IMR-90 (cell line): ENCODE data around the gene COPS7A. TPM values are rescaled to one million over a fixed set of nuclear protein-coding genes. Genes with fewer than 3 reads are reported as not detected.

ENCODE experiments used
- ATAC-seq: fragments of 200-7000 bp; cut with Tn5 transposase; 2 replicates; pipeline ENCODE4 v1.9.1; 2020; ENCODE audit warnings: low read depth, mild to moderate bottlenecking, moderate library complexity
- BruUV-seq: library from RNA; stranded (reverse); fragments of 400-500 nt; replicated peaks from 2 replicates; lab custom pipeline; 2021; lab: Mats Ljungman, UMichigan
- CTCF ChIA-PET: fragments of 300-600 bp; formaldehyde crosslinking; extraction: SDS; loops from one replicate; lab custom pipeline; 2021; ENCODE audit warnings: antibody characterized with exemption; lab: Yijun Ruan, JAX
- POLR2A ChIA-PET: fragments of 300-600 bp; sonication (Branson Sonifier 250); formaldehyde crosslinking; loops from one replicate; lab custom pipeline; 2022; ENCODE audit warnings: antibody characterized with exemption; ENCODE audit not compliant: unreplicated experiment; lab: Charles Lee
- DNase-seq: peaks from one replicate; pipeline ENCODE4 v3.0.0; 2013
- H2AFZ ChIP-seq: replicated peaks from 2 replicates; pipeline ENCODE3; 2013; ENCODE audit warnings: low read length, mild to moderate bottlenecking; ENCODE audit not compliant: poor library complexity
- H2AK5ac ChIP-seq: 2 replicates; pipeline ENCODE4 v1.6.1; 2013; ENCODE audit warnings: low read depth, low read length, inconsistent platforms
- H2AK9ac ChIP-seq: replicated peaks from 2 replicates; pipeline ENCODE3; 2013; ENCODE audit warnings: mild to moderate bottlenecking, low read depth, low read length, moderate library complexity; ENCODE audit not compliant: poor library complexity
- H2BK120ac ChIP-seq: 2 replicates; pipeline ENCODE4 v1.6.1; 2013; ENCODE audit warnings: low read depth, low read length, inconsistent platforms
- H2BK15ac ChIP-seq: 3 replicates; pipeline ENCODE4 v1.6.1; 2013; ENCODE audit warnings: low read depth, low read length, inconsistent platforms
- H2BK20ac ChIP-seq: 2 replicates; pipeline ENCODE4 v1.6.1; 2013; ENCODE audit warnings: low read depth, mild to moderate bottlenecking, inconsistent platforms, low read length, moderate library complexity
- H2BK5ac ChIP-seq: 2 replicates; pipeline ENCODE4 v1.6.1; 2013; ENCODE audit warnings: mild to moderate bottlenecking, low read depth, low read length, inconsistent platforms; ENCODE audit not compliant: poor library complexity, severe bottlenecking
- H3K14ac ChIP-seq: replicated peaks from 2 replicates; pipeline ENCODE4 v1.6.1; 2013; ENCODE audit warnings: low read depth, low read length, inconsistent platforms
- H3K18ac ChIP-seq: 2 replicates; pipeline ENCODE4 v1.6.1; 2013; ENCODE audit warnings: low read depth, low read length, control low read depth
- H3K23ac ChIP-seq: 2 replicates; pipeline ENCODE4 v1.6.1; 2013; ENCODE audit warnings: low read depth, low read length, inconsistent platforms
- H3K27ac ChIP-seq: 2 replicates; pipeline ENCODE4 v1.5.1; 2013; ENCODE audit warnings: mild to moderate bottlenecking, control low read depth, low read length; ENCODE audit not compliant: insufficient read depth
- H3K27me3 ChIP-seq: 2 replicates; pipeline ENCODE4 v1.6.1; 2013; ENCODE audit warnings: low read length; ENCODE audit not compliant: control insufficient read depth, insufficient read depth
- H3K36me3 ChIP-seq: 2 replicates; pipeline ENCODE4 v1.6.1; 2013; ENCODE audit warnings: low read length, mixed read lengths; ENCODE audit not compliant: control insufficient read depth, insufficient read depth
- H3K4ac ChIP-seq: 2 replicates; pipeline ENCODE4 v1.6.1; 2013; ENCODE audit warnings: low read depth, low read length, inconsistent platforms
- H3K4me1 ChIP-seq: 2 replicates; pipeline ENCODE4 v1.6.1; 2013; ENCODE audit warnings: low read length, mixed read lengths; ENCODE audit not compliant: control insufficient read depth, insufficient read depth
- H3K4me2 ChIP-seq: 2 replicates; pipeline ENCODE4 v1.6.1; 2013; ENCODE audit warnings: low read depth, mild to moderate bottlenecking, control low read depth, low read length, moderate library complexity
- H3K4me3 ChIP-seq: 2 replicates; pipeline ENCODE4 v1.5.1; 2013; ENCODE audit warnings: low read depth, mild to moderate bottlenecking, control low read depth, low read length, moderate library complexity; ENCODE audit not compliant: insufficient read depth
- H3K56ac ChIP-seq: 2 replicates; pipeline ENCODE4 v1.6.1; 2013; ENCODE audit warnings: low read length, inconsistent platforms; ENCODE audit not compliant: insufficient read depth; ENCODE audit errors: extremely low read depth
- H3K79me1 ChIP-seq, 2 experiments: 2 replicates each; pipeline ENCODE4 v1.6.1; 2013; ENCODE audit warnings: low read length in 2 of 2, inconsistent platforms in 1 of 2, low read depth in 1 of 2
- H3K9ac ChIP-seq: 2 replicates; pipeline ENCODE4 v1.6.1; 2013; ENCODE audit warnings: low read depth, low read length, control low read depth
- H3K9me1 ChIP-seq: 2 replicates; pipeline ENCODE4 v1.6.1; 2013; ENCODE audit warnings: low read length, inconsistent platforms; ENCODE audit not compliant: insufficient read depth
- H3K9me3 ChIP-seq: 2 replicates; pipeline ENCODE4 v1.6.1; 2013; ENCODE audit warnings: low read length; ENCODE audit not compliant: control insufficient read depth, insufficient read depth
- H4K20me1 ChIP-seq: 2 replicates; pipeline ENCODE4 v1.6.1; 2013; ENCODE audit warnings: low read length, inconsistent platforms; ENCODE audit not compliant: insufficient read depth
- H4K5ac ChIP-seq: 2 replicates; pipeline ENCODE4 v1.6.1; 2013; ENCODE audit warnings: mild to moderate bottlenecking, low read depth, low read length, control low read depth
- H4K8ac ChIP-seq, 2 experiments: 2 replicates each; pipeline ENCODE4 v1.6.1; 2013; ENCODE audit warnings: low read depth in 2 of 2, low read length in 2 of 2, control low read depth in 1 of 2, inconsistent platforms in 1 of 2
- H4K91ac ChIP-seq: 2 replicates; pipeline ENCODE4 v1.6.1; 2013; ENCODE audit warnings: low read depth, low read length, inconsistent platforms; ENCODE audit not compliant: insufficient read depth
- CEBPB ChIP-seq: IDR thresholded peaks from 2 replicates; pipeline ENCODE4 v1.6.1; 2012; ENCODE audit warnings: low read depth, low read length, improper control_type of control experiment
- CHD1 ChIP-seq: IDR thresholded peaks from 2 replicates; pipeline ENCODE4 v1.6.1; 2012; ENCODE audit warnings: low read depth, low read length, improper control_type of control experiment
- FOS ChIP-seq: fragments of 150-350 bp; IDR thresholded peaks from 2 replicates; pipeline ENCODE4 v1.6.1; 2016; ENCODE audit warnings: low read depth, low read length
- NFE2L2 ChIP-seq: fragments of 150-350 bp; IDR thresholded peaks from 2 replicates; pipeline ENCODE4 v1.6.1; 2016; ENCODE audit warnings: low read depth, mild to moderate bottlenecking, low read length
- SMC3 ChIP-seq: fragments of 150-350 bp; IDR thresholded peaks from 2 replicates; pipeline ENCODE4 v1.6.1; 2016; ENCODE audit warnings: low read depth, mild to moderate bottlenecking, antibody characterized with exemption, low read length, moderate library complexity
- WGBS, 2 experiments: methylation state at CpG; one replicate each; pipeline versions ENCODE4 v1.1.5 to v1.1.7; 2013; ENCODE audit warnings: missing lambda C conversion rate in 2 of 2; ENCODE audit not compliant: insufficient read length in 1 of 2; ENCODE audit errors: extremely low coverage in 2 of 2; 5-methylcytosine and 5-hydroxymethylcytosine counted together
- dilution Hi-C: fragments of 300-500 bp; cut with HindIII; formaldehyde crosslinking; loops from one replicate; pipeline ENCODE4 v1.14.3; 2018; ENCODE audit warnings: low sequenced_read_pairs; ENCODE audit not compliant: unreplicated experiment
- in situ Hi-C: fragments of 300-500 bp; cut with MboI; formaldehyde crosslinking; loops from 3 replicates; pipeline ENCODE4 v1.14.3; 2019; ENCODE audit warnings: low sequenced_read_pairs, inconsistent platforms, mixed read lengths
- intact Hi-C: fragments of 100-400 bp; cut with micrococcal nuclease; formaldehyde crosslinking; loops from 2 replicates; pipeline ENCODE4 v1.10.0; 2022
- polyA plus RNA-seq, 3 experiments: library from polyadenylated mRNA; depleted of rRNA; stranded (reverse); fragments of >200 nt; gene quantifications; 2 replicates each; pipeline ENCODE4 v1.2.3, GENCODE V29; 2012; ENCODE audit warnings: low replicate concordance in 1 of 3
- total RNA-seq: library from RNA; depleted of rRNA; stranded (reverse); fragments of >200 nt; gene quantifications from 2 replicates; pipeline ENCODE4 v1.2.3, GENCODE V29; 2012
- TF ChIP-seq, protein P1 (sequence below): conservative IDR thresholded peaks from 2 replicates; pipeline ENCODE4 v1.5.1; 2012; ENCODE audit warnings: mild to moderate bottlenecking, low read depth, low read length, improper control_type of control experiment
- TF ChIP-seq, protein P2 (sequence below): fragments of 150-350 bp; IDR thresholded peaks from 2 replicates; pipeline ENCODE4 v1.6.1; 2017; ENCODE audit warnings: mild to moderate bottlenecking, antibody characterized with exemption, low read length, low read depth
- TF ChIP-seq, protein P3 (sequence below): fragments of 150-350 bp; IDR thresholded peaks from 2 replicates; pipeline ENCODE4 v1.6.1; 2016; ENCODE audit warnings: low read depth, mild to moderate bottlenecking, low read length, moderate library complexity, borderline replicate concordance

The COPS7A gene
- total and polyA plus RNA-seq, 2 of the 4 experiments (the other 2 are of a cell fraction), result 58.8 to 135 TPM

DNA sequence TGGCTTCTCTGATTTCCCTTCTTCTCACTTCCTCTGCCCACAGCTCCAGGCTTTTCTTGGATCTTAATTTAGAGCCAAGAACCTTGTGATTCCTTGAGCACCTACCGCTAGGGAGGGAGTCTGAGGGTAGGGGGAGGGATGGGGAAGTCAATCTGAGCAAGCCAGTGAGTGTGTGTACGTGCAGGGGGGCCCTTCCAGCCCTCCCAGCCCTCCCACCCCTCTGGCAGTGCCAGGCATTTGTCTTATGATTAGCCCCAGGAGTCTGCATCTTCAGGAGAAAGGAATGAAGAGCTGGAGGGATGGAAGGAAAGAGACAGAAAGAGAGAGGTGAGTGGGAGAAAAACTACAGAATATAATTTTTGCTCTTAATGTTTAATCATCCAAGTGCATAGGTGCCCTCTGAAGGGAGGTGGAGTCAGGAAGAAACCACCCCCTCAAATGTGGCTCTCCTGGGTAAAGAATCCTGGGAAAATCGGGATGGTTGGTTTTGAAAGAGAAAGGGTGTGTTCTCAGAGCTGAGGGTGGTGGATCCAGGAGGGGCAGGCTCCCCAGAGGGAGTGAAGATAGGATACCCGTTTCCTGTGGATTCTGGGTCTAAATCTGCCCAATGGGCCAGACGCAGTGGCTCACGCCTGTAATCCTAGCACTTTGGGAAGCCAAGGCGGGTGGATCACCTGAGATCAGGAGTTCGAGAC, 25.3 kb upstream of the COPS7A start:
- no peak overlapping the region for H3K9ac ChIP-seq
- no peak overlapping the region for H3K23ac ChIP-seq
- peaks cover under 1% of the 10 kb centered on the region; the same call in 1 of the 2 replicates for H3K27me3 ChIP-seq
- in situ Hi-C loops (no loop called here), dilution Hi-C loops (no loop called here), intact Hi-C loops (loop anchor here (1.0 kb wide), 1 partner anchor 81 kb away; no protein-coding TSS in a partner anchor)
- no peak overlapping the region for H3K18ac ChIP-seq
- no peak overlapping the region for H4K5ac ChIP-seq
- H3K36me3 ChIP-seq, result peaks cover 8% of the 10 kb centered on the region
- no TSS peak for BruUV-seq
- H2BK5ac ChIP-seq, result no peak overlapping the region
- DNase-seq (no peak), ATAC-seq (no peak)
- H2BK120ac ChIP-seq, result no peak overlapping the region
- no peak for TF ChIP-seq NFE2L2
- no peak for TF ChIP-seq SMC3
- TF ChIP-seq, protein P1, sequence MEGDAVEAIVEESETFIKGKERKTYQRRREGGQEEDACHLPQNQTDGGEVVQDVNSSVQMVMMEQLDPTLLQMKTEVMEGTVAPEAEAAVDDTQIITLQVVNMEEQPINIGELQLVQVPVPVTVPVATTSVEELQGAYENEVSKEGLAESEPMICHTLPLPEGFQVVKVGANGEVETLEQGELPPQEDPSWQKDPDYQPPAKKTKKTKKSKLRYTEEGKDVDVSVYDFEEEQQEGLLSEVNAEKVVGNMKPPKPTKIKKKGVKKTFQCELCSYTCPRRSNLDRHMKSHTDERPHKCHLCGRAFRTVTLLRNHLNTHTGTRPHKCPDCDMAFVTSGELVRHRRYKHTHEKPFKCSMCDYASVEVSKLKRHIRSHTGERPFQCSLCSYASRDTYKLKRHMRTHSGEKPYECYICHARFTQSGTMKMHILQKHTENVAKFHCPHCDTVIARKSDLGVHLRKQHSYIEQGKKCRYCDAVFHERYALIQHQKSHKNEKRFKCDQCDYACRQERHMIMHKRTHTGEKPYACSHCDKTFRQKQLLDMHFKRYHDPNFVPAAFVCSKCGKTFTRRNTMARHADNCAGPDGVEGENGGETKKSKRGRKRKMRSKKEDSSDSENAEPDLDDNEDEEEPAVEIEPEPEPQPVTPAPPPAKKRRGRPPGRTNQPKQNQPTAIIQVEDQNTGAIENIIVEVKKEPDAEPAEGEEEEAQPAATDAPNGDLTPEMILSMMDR, result no peak
- TF ChIP-seq CHD1, result no peak
- TF ChIP-seq, protein P2, sequence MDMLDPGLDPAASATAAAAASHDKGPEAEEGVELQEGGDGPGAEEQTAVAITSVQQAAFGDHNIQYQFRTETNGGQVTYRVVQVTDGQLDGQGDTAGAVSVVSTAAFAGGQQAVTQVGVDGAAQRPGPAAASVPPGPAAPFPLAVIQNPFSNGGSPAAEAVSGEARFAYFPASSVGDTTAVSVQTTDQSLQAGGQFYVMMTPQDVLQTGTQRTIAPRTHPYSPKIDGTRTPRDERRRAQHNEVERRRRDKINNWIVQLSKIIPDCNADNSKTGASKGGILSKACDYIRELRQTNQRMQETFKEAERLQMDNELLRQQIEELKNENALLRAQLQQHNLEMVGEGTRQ, result no peak
- no peak for TF ChIP-seq CEBPB
- TF ChIP-seq, protein P3, sequence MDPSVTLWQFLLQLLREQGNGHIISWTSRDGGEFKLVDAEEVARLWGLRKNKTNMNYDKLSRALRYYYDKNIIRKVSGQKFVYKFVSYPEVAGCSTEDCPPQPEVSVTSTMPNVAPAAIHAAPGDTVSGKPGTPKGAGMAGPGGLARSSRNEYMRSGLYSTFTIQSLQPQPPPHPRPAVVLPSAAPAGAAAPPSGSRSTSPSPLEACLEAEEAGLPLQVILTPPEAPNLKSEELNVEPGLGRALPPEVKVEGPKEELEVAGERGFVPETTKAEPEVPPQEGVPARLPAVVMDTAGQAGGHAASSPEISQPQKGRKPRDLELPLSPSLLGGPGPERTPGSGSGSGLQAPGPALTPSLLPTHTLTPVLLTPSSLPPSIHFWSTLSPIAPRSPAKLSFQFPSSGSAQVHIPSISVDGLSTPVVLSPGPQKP, result no peak
- no peak for TF ChIP-seq FOS
- no peak overlapping the region for H3K4me2 ChIP-seq
- H4K20me1 ChIP-seq, result no peaks in the 10 kb centered on the region
- H3K4me1 ChIP-seq, result peaks cover 4% of the 10 kb centered on the region
- H3K4me3 ChIP-seq, result no peak overlapping the region
- peak overlapping the region; percentile 91 for H2AK9ac ChIP-seq
- H3K79me1 ChIP-seq, result peaks cover 10 to 17% of the 10 kb centered on the region in 2 experiments; a peak in 3 of 4 replicates
- H4K8ac ChIP-seq, result no peak overlapping the region; a peak in 1 of 4 replicates
- ChIA-PET CTCF (interaction anchor here (0.6 kb wide), 2 partner anchors 141 to 245 kb away, joined by 3 read pairs; no protein-coding TSS in a partner anchor), POLR2A (no interaction called here)
- no peak overlapping the region for H3K27ac ChIP-seq
- H3K4ac ChIP-seq, result no peak overlapping the region
- H2BK15ac ChIP-seq, result no peak overlapping the region
- 71% methylated on average over 3 of the region's 8 CpGs; no CpG with 5 or more reads in 1 of the 2 experiments for whole genome bisulfite sequencing, 2 experiments
- no peak overlapping the region for H2AK5ac ChIP-seq
- H4K91ac ChIP-seq, result no peak overlapping the region
- H3K9me3 ChIP-seq, result no peaks in the 10 kb centered on the region
- no peak overlapping the region for H3K56ac ChIP-seq
- no peak overlapping the region for H2BK20ac ChIP-seq
- no peak overlapping the region for H2AFZ ChIP-seq
- no peaks in the 10 kb centered on the region for H3K9me1 ChIP-seq
- no peak overlapping the region for H3K14ac ChIP-seq
